Measurements from ENCODE around the gene HMOX2.

DNA sequence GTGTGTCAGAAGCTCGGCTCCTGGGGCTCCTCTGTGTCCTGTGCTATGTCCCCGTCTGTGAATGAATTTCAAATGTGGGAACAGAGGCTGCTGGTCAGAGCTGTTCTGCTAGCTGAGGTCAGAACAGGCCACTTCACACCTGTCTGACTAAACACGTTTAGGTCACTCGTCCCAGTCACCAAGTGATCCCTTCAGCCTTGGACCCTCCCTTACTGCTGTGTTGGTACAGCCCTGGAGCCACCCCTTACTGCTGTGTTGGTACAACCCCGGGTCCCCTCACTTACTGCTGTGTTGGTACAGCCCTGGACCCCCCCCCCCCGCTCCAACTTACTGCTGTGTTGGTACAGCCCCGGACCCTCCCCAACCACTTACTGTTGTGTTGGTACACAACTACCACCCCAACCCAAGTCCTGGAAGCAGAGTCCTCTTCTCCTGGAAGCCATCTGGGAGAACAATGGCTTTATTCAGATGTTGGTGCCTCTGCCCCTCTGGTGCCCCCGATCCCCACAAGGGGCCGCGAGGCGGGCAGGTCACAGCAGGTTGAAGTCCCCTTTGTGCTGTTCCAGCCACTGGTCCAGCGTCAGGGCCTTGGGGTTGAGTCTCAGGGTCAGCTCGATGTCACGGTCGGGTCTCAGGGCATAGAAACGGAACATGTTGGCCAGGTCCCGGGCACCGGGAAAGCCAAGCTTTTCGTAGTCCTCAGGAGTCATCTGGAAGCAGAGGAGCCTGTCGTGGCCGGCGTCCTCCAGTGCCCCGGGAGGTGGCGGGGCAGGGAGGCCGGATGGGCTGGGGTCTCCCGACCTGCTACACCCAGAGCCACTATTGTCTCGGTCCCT, 14.7 kb upstream of the HMOX2 start:
- TF ChIP-seq, protein P1, sequence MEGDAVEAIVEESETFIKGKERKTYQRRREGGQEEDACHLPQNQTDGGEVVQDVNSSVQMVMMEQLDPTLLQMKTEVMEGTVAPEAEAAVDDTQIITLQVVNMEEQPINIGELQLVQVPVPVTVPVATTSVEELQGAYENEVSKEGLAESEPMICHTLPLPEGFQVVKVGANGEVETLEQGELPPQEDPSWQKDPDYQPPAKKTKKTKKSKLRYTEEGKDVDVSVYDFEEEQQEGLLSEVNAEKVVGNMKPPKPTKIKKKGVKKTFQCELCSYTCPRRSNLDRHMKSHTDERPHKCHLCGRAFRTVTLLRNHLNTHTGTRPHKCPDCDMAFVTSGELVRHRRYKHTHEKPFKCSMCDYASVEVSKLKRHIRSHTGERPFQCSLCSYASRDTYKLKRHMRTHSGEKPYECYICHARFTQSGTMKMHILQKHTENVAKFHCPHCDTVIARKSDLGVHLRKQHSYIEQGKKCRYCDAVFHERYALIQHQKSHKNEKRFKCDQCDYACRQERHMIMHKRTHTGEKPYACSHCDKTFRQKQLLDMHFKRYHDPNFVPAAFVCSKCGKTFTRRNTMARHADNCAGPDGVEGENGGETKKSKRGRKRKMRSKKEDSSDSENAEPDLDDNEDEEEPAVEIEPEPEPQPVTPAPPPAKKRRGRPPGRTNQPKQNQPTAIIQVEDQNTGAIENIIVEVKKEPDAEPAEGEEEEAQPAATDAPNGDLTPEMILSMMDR (IDR thresholded peaks at IDR 0.05; ENCODE audit: low read depth, low read length, poor library complexity, severe bottlenecking) = no peak
- TF ChIP-seq EZH2phosphoT487 (IDR thresholded peaks at IDR 0.05; ENCODE audit: borderline replicate concordance, low read length) = no peak
